Measurements from ENCODE around the gene VWDE. TPM values are rescaled to one million over a fixed set of nuclear protein-coding genes. Genes with fewer than 3 reads are reported as not detected.

The VWDE gene
- total and polyA plus RNA-seq, 2 donors (not counting 3 experiments of a cell fraction or from before 2014, with no cell fraction given) = 0.11 to 0.17 TPM

Other genes starting within 250 kb of the VWDE start
- 23.0 and 23.1 TPM in 2 replicates for gene TMEM106B, start 192.6 kb downstream of the VWDE start, total RNA-seq
- gene TMEM106B, start 192.6 kb downstream of the VWDE start, polyA plus RNA-seq = 9.3 and 13.7 TPM in 2 replicates
- gene SCIN, start 166.9 kb upstream of the VWDE start, total RNA-seq = 0.69 TPM in 1 of 2 replicates, not detected in the other
- 0.05 and 0.07 TPM in 2 replicates for gene SCIN, start 166.9 kb upstream of the VWDE start, polyA plus RNA-seq